ENCODE measurements around the gene PRDM15.

- TF ChIP-seq CTCF (conservative IDR thresholded peaks at IDR 0.05 in 1 of 2, IDR thresholded peaks at IDR 0.05 in 1 of 2; ENCODE audit: low read depth in 1 of 2, low read length in 2 of 2) (no peak), EZH2 (IDR thresholded peaks at IDR 0.05; ENCODE audit: low read length, missing control alignments) (no peak)
Measured at GRCh38 chr21:41845310-41846032, 33.7 kb downstream of the PRDM15 start.

All from fibroblast of lung (primary cell).